Liver (tissue), 9 donors: Measurements from ENCODE around the gene CHRDL2. TPM values are rescaled to one million over a fixed set of nuclear protein-coding genes. Genes with fewer than 3 reads are reported as not detected.

ENCODE experiments used
- DNase-seq: peaks from one replicate; pipeline ENCODE4 v3.0.0-alpha.2; 2017; ENCODE audit warnings: low spot score
- H3K27ac ChIP-seq, 2 donors: one replicate each; pipeline ENCODE4 v1.7.0; 2013; ENCODE audit warnings: inconsistent platforms in 2 of 2, low read length in 2 of 2, control low read depth in 1 of 2, low read depth in 1 of 2, mild to moderate bottlenecking in 1 of 2
- H3K27me3 ChIP-seq, 4 donors: one replicate each; pipeline versions ENCODE4 v1.6.1 to v1.7.0; 2013; ENCODE audit warnings: low read length in 3 of 4, inconsistent platforms in 1 of 4, mild to moderate bottlenecking in 1 of 4, moderate library complexity in 1 of 4; ENCODE audit not compliant: control insufficient read depth in 4 of 4, insufficient read depth in 4 of 4
- H3K36me3 ChIP-seq, 4 donors: one replicate each; pipeline versions ENCODE4 v1.6.1 to v1.7.0; 2013; ENCODE audit warnings: low read length in 3 of 4, mild to moderate bottlenecking in 3 of 4, low read depth in 1 of 4, moderate library complexity in 1 of 4; ENCODE audit not compliant: control insufficient read depth in 4 of 4, insufficient read depth in 3 of 4
- H3K4me1 ChIP-seq, 4 donors: one replicate each; pipeline versions ENCODE4 v1.6.1 to v1.7.0; 2013; ENCODE audit warnings: low read length in 3 of 4, mild to moderate bottlenecking in 3 of 4, moderate library complexity in 1 of 4; ENCODE audit not compliant: control insufficient read depth in 4 of 4, insufficient read depth in 4 of 4
- H3K4me3 ChIP-seq, 3 donors: one replicate each; pipeline versions ENCODE4 v1.6.1 to v1.7.0; 2013; ENCODE audit warnings: low read length in 3 of 3, control low read depth in 1 of 3, low read depth in 1 of 3, mild to moderate bottlenecking in 1 of 3
- H3K9ac ChIP-seq, 2 donors: one replicate each; pipeline ENCODE4 v1.7.0; 2013; ENCODE audit warnings: low read length in 2 of 2, mild to moderate bottlenecking in 2 of 2, moderate library complexity in 2 of 2, control low read depth in 1 of 2, low read depth in 1 of 2
- H3K9me3 ChIP-seq, 4 donors: one replicate each; pipeline versions ENCODE4 v1.6.1 to v1.7.0; 2013; ENCODE audit warnings: low read length in 3 of 4; ENCODE audit not compliant: control insufficient read depth in 4 of 4
- EGR1 ChIP-seq, 2 donors: IDR thresholded peaks; 2 replicates each; pipeline ENCODE4 v1.6.1; 2016 to 2018; ENCODE audit warnings: antibody characterized with exemption in 2 of 2, low read depth in 2 of 2
- FOXA1 ChIP-seq: IDR thresholded peaks from 2 replicates; pipeline ENCODE4 v1.6.1; 2016; ENCODE audit warnings: antibody characterized with exemption
- GABPA ChIP-seq, 2 donors: IDR thresholded peaks in 1 of 2; conservative IDR thresholded peaks in 1 of 2; 2 replicates each; pipeline ENCODE4 v1.6.1; 2016; ENCODE audit warnings: antibody characterized with exemption in 2 of 2, mild to moderate bottlenecking in 1 of 2, moderate library complexity in 1 of 2
- HNF4G ChIP-seq: IDR thresholded peaks from 2 replicates; pipeline ENCODE4 v1.6.1; 2016; ENCODE audit warnings: antibody characterized with exemption
- NR2F2 ChIP-seq: IDR thresholded peaks from 2 replicates; pipeline ENCODE4 v1.6.1; 2016; ENCODE audit warnings: antibody characterized with exemption
- RAD21 ChIP-seq, 2 donors: IDR thresholded peaks; 2 replicates each; pipeline ENCODE4 v1.6.1; 2016; ENCODE audit warnings: antibody characterized with exemption in 2 of 2, mild to moderate bottlenecking in 2 of 2
- RXRA ChIP-seq, 2 donors: IDR thresholded peaks; 2 replicates each; pipeline ENCODE4 v1.6.1; 2017 to 2018; ENCODE audit warnings: antibody characterized with exemption in 2 of 2, mild to moderate bottlenecking in 1 of 2
- SP1 ChIP-seq: IDR thresholded peaks from 2 replicates; pipeline ENCODE4 v1.6.1; 2018; ENCODE audit warnings: antibody characterized with exemption, mild to moderate bottlenecking
- TAF1 ChIP-seq: conservative IDR thresholded peaks from 2 replicates; pipeline ENCODE4 v1.6.1; 2016; ENCODE audit warnings: antibody characterized with exemption, mild to moderate bottlenecking
- YY1 ChIP-seq: IDR thresholded peaks from 2 replicates; pipeline ENCODE4 v1.6.1; 2016; ENCODE audit warnings: antibody characterized with exemption, mild to moderate bottlenecking
- WGBS: extraction: QIAGEN DNeasy Blood & Tissue Kit; methylation state at CpG from one replicate; pipeline ENCODE4 v1.1.7; 2013; 5-methylcytosine and 5-hydroxymethylcytosine counted together
- polyA plus RNA-seq, 2 donors: library from polyadenylated mRNA; stranded (reverse) in 1 of 2; unstranded in 1 of 2; fragments of 200-250 nt in 1 of 2; fragments of >200 nt in 1 of 2; fragmentation: Nextera tagmentation in 1 of 2; extraction: Ambion mirVana in 1 of 2; gene quantifications; one replicate each; pipeline versions ENCODE4 v1.2.1 to v1.2.3, GENCODE V29; 2013 to 2015
- total RNA-seq, 2 donors: library from RNA; depleted of rRNA; stranded (reverse); fragments of >200 nt; gene quantifications; one replicate each; pipeline ENCODE4 v1.2.3, GENCODE V29; 2014
- TF ChIP-seq, protein P1 (sequence below): IDR thresholded peaks from 2 replicates; pipeline ENCODE4 v1.6.1; 2016; ENCODE audit warnings: antibody characterized with exemption
- TF ChIP-seq, protein P2 (sequence below): IDR thresholded peaks from 2 replicates; pipeline ENCODE4 v1.6.1; 2016; ENCODE audit warnings: antibody characterized with exemption, mild to moderate bottlenecking
- TF ChIP-seq, protein P3 (sequence below): fragments of 150-350 bp; IDR thresholded peaks from 2 replicates; pipeline ENCODE4 v1.5.1; 2017; ENCODE audit warnings: improper control_type of control experiment, low read depth, low read length; ENCODE audit not compliant: missing input control
- donor health status: healthy.
- donor health status: healthy.
- donor health status: healthy.
- donor health status: healthy.
- donor health status: healthy.

CHRDL2 gene
- total and polyA plus RNA-seq, 4 donors: 1.8 to 19.0 (median 15.8) TPM; not detected in 1

DNA sequence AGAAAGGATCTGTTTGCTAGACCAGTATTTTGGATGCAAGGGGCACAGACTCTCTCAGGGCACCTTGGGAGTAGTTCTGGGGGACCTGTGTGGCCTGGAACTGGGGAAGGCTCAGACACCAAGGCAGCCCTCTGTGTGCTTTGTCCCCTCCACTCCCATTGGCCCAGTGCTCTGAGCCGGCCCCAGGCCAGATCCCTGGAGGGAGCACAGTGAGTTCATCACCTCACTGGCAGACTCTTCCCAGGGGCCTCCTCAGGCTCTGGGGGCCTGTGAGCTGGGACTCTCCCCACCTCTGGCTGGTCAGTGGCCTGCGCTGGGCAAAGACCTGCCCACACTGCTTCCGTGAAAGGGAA is 51.7 kb downstream of the CHRDL2 start:
- DNase-seq: peak; percentile 23
- Histone ChIP-seq H3K27ac (no peak overlapping the region), H3K9me3 (no peaks in the 10 kb centered on the region), H3K36me3 (no peaks in the 10 kb centered on the region), H3K27me3 (no peaks in the 10 kb centered on the region), H3K4me1 (peaks cover 7 to 20% (median 13%) of the 10 kb centered on the region in 4 donors), H3K9ac (no peak overlapping the region), H3K4me3 (no peak overlapping the region)
- 93% methylated on average over 3 of the region's 3 CpGs for WGBS
- TF ChIP-seq TAF1: no peak
- TF ChIP-seq, protein P1, sequence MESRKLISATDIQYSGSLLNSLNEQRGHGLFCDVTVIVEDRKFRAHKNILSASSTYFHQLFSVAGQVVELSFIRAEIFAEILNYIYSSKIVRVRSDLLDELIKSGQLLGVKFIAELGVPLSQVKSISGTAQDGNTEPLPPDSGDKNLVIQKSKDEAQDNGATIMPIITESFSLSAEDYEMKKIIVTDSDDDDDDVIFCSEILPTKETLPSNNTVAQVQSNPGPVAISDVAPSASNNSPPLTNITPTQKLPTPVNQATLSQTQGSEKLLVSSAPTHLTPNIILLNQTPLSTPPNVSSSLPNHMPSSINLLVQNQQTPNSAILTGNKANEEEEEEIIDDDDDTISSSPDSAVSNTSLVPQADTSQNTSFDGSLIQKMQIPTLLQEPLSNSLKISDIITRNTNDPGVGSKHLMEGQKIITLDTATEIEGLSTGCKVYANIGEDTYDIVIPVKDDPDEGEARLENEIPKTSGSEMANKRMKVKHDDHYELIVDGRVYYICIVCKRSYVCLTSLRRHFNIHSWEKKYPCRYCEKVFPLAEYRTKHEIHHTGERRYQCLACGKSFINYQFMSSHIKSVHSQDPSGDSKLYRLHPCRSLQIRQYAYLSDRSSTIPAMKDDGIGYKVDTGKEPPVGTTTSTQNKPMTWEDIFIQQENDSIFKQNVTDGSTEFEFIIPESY: no peak
- TF ChIP-seq GABPA (IDR thresholded peaks at IDR 0.05 in 1 of 2, conservative IDR thresholded peaks at IDR 0.05 in 1 of 2): no peak
- TF ChIP-seq RAD21 (IDR thresholded peaks at IDR 0.05): no peak
- TF ChIP-seq RXRA (IDR thresholded peaks at IDR 0.05): no peak
- no peak for TF ChIP-seq HNF4G
- TF ChIP-seq, protein P2, sequence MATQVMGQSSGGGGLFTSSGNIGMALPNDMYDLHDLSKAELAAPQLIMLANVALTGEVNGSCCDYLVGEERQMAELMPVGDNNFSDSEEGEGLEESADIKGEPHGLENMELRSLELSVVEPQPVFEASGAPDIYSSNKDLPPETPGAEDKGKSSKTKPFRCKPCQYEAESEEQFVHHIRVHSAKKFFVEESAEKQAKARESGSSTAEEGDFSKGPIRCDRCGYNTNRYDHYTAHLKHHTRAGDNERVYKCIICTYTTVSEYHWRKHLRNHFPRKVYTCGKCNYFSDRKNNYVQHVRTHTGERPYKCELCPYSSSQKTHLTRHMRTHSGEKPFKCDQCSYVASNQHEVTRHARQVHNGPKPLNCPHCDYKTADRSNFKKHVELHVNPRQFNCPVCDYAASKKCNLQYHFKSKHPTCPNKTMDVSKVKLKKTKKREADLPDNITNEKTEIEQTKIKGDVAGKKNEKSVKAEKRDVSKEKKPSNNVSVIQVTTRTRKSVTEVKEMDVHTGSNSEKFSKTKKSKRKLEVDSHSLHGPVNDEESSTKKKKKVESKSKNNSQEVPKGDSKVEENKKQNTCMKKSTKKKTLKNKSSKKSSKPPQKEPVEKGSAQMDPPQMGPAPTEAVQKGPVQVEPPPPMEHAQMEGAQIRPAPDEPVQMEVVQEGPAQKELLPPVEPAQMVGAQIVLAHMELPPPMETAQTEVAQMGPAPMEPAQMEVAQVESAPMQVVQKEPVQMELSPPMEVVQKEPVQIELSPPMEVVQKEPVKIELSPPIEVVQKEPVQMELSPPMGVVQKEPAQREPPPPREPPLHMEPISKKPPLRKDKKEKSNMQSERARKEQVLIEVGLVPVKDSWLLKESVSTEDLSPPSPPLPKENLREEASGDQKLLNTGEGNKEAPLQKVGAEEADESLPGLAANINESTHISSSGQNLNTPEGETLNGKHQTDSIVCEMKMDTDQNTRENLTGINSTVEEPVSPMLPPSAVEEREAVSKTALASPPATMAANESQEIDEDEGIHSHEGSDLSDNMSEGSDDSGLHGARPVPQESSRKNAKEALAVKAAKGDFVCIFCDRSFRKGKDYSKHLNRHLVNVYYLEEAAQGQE: no peak
- no peak for TF ChIP-seq YY1
- TF ChIP-seq SP1: no peak
- TF ChIP-seq EGR1 (IDR thresholded peaks at IDR 0.05; ENCODE audit: low read depth in 2 of 2): no peak
- TF ChIP-seq, protein P3, sequence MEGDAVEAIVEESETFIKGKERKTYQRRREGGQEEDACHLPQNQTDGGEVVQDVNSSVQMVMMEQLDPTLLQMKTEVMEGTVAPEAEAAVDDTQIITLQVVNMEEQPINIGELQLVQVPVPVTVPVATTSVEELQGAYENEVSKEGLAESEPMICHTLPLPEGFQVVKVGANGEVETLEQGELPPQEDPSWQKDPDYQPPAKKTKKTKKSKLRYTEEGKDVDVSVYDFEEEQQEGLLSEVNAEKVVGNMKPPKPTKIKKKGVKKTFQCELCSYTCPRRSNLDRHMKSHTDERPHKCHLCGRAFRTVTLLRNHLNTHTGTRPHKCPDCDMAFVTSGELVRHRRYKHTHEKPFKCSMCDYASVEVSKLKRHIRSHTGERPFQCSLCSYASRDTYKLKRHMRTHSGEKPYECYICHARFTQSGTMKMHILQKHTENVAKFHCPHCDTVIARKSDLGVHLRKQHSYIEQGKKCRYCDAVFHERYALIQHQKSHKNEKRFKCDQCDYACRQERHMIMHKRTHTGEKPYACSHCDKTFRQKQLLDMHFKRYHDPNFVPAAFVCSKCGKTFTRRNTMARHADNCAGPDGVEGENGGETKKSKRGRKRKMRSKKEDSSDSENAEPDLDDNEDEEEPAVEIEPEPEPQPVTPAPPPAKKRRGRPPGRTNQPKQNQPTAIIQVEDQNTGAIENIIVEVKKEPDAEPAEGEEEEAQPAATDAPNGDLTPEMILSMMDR: no peak
- no peak for TF ChIP-seq FOXA1

DNA sequence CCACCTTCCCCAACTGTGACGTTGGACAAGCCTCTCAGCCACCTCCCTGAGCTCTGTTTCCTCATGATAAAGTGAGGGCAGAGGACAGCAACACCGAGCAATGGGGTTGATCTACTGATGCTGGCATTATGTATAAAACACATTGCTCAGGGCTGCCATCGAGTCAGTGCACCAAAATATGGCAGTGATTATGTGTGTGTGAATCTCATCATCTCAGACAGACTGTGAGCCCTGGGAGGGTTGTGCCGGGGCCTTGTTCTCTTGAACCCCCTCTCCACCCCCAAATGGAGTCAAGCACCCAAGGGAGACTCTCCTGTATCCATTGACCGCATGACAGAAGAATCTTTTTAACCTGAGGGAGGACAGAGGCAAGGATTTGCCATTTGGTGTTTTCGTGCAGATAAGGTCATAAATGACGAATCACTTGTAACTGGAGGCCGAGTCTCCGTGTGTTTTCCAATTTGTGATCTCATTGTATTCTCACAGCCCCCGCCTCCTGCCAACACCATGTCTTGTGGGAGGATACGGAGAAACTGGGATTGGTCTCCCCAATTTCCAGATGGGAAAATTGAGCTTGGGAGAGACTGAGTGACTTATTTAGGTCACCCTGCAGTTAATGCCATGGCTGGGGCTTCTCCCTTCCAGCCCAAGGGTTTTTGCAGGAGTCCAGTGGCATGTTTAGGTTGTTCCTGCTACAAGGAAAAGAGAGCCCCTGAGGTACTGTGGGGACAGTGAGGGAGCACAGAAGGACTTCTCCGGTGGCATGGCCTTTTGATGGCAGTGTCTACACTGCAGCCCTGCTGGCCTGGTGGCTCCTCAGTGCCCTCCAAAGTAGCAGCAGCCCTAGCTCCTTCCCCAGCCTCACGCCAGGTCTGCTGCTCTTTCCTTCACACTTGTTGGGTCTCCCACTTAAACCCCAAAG is 52.4 kb downstream of the CHRDL2 start:
- peak; percentile 6 for DNase-seq
- Histone ChIP-seq H3K9ac (no peak overlapping the region), H3K9me3 (no peaks in the 10 kb centered on the region), H3K4me3 (no peak overlapping the region), H3K36me3 (no peaks in the 10 kb centered on the region), H3K4me1 (peaks cover 7 to 20% (median 13%) of the 10 kb centered on the region in 4 donors), H3K27ac (no peak overlapping the region), H3K27me3 (no peaks in the 10 kb centered on the region)
- TF ChIP-seq NR2F2 (no peak), FOXA1 (no peak)
- whole genome bisulfite sequencing: 86% methylated on average over 13 of the region's 13 CpGs
